Measurements from ENCODE around the gene MTCH1.

MTCH1 gene

DNA sequence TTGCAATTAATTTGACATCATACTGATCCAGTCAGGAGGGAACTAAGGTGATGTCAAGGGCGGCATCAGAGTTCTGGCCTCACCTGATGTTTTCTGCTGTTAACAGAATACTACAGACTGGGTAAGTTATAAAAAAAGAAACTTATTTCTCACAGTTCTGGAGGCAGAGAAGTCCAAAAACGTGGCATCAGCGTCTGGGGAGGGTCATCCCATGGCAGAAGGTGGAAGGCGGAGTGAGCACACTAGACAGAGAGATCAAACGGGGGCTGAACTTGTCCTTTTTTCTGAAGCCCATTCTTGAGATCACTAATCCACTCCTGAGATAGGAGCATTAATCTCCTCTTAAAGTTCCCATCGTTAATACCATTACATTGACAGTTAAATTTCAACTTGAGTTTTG lies 3.3 kb upstream of the MTCH1 start:
- no peak for DNase-seq

DNA sequence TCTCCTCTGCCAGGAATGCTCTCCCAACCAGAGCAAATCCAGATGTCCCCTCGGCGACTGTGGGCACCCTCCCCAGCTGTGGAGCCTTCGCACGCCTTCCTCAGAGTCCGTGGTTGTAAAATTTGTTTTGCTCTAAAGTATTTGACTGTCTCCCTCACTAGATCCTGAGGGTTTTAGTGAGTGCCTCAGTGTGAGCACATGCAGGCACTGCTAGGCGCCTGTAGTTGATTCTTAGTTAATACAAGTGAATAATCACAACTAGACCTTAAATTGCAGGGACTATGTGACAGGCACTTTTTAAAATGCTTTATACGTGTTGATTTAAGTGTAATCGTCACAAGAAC lies 680 bp upstream of the MTCH1 start:
- no peak for DNase-seq

DNA sequence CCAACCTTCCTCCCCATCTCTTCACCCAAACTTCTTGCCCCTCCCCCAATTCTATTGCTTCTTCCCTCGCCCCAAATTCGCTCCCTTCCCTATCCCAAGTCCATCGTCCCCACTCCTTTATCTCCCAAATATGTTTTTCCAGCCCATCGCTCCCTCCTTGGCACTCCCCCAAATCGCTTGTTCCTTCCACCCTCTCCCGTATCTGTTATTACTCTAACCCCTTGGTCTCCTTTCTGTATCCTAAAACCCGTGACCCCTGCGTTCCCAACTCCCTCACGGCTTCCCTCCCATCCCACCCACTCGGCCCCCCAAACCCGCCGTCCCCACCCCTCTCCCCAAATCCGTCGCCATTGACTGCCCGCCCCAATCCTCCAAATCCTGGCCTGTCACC lies 584 bp downstream of the MTCH1 start:
- DNase-seq = no peak

DNA sequence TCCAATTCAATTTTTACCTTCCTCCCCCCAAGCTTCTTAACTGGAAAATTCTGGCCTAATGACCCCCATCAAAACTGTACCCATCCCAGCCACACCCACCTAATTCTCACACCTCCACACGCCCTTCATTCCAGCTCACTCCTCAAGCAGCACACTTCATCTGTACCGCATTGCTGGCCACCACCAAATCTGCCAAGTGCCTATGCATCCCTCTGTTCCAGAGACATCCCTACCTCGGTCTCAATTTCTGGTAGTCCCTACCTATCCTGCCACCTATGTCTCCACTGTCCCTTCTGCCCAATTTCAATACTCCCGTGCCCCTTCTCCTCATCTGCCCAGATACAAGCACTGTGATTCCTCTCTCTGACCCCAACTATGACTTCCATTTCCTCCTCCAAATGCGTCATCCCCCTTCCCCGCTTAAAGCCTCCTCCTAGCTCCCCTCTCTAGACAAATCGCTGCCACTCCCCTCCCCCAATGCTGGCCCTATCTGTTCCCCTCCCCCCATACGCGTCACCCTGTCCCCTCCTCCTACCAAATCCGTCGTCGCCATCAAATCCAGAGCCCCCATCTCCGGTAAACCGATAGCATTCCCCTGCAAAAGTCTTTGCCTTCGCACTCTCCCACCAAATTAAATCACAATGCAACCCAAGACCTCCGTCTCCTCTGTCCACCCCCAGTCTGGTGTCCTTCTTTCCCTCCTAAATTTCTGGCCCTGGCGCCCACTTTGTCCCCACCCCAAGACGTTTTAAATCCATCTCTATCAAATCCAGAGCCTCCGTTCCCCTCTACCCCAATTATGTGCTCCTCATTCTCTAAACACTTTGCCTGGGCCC lies 1.2 kb downstream of the MTCH1 start:
- DNase-seq = peak; percentile 59

DNA sequence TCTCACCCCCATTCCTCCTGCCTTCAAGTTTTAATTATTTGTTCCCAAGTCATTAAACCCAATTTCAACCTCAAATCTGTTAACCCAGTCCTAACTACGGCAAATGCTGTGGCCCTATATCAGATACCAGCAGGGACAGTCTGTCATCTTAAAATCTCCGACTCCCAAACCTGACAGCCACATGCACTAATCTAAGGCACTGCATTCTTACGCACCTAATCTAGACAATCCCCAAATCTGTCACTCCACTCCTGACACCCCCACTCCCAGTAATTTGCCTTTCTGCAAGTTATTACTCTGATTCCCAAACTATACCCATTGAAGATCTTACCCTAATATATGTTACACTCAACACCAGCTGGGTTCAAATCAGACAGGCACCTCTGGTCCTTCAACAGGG lies 2.5 kb downstream of the MTCH1 start:
- no peak for DNase-seq

DNA sequence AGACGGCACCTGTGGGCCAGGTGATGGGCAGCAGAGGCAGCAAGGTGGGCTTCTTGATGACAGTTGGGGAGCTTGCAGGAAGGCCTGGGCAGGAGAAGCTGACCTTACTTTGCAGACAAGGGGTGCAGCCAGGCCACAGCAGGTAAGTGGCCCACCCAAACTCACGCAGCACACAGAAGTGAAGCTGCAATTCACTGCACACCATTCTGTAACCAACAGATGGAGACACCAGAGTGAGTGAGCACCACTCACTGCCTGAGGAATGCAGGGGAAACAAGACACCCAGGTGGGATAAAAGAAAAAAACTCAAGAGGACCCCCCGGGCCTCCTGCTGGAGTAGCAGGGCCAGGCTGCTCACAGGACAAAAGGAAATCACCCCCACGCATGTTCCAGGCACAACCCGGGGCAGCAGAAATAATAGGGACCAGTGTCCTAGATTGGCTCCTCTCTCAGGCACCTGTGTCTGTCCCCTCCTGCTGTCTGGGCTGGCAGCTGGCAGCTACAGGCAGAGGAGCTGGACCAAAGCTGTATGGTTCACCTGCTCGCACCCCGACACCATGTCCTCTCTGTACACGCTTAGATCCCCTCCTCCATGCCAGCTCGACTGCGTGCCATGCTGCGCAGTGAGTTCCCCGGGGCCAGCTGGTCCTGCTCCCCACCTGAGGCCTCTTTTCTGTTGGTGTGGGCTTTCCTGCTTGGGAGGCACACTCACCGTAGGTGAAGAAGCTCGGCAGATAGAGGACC lies 4.9 kb downstream of the MTCH1 start:
- DNase-seq = no peak

DNA sequence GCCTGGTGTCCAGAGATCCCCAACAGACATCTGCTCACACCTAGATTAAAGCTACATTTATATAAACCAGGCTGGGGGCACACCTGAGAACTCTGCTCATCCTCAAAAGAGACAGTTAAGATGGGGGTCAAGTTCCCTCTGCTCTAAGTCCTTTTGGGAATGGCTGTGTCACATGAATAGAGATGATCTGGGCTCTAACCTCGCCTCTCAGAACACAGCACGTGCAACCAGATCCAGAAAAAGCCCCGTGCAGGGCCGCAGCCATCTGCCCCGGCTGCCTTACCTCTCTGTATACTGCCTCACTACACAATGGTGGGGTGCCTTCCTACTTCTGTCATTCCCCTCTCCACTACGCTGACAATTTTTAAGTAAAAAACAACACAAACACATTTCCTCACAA lies 5.9 kb downstream of the MTCH1 start:
- no peak for DNase-seq

DNA sequence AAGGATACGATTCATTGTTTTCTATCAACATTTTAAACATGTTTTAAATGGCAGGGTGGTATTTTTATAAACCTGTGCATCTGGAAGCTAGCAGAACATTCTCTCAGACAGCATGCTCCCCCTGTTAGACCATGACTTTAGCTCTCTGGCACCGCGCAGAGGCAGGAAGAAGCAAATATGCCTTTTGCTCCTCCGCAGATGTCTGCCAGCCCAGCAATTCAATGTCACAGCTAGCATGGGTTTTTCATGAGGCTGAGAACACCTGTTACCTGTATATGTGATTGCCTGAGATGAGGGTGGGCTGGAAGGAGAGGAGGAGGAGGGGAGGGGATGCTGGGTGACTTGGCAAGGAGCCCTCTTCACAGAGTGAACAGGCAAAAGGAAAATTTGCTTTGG lies 6.7 kb downstream of the MTCH1 start:
- no peak for DNase-seq

DNA sequence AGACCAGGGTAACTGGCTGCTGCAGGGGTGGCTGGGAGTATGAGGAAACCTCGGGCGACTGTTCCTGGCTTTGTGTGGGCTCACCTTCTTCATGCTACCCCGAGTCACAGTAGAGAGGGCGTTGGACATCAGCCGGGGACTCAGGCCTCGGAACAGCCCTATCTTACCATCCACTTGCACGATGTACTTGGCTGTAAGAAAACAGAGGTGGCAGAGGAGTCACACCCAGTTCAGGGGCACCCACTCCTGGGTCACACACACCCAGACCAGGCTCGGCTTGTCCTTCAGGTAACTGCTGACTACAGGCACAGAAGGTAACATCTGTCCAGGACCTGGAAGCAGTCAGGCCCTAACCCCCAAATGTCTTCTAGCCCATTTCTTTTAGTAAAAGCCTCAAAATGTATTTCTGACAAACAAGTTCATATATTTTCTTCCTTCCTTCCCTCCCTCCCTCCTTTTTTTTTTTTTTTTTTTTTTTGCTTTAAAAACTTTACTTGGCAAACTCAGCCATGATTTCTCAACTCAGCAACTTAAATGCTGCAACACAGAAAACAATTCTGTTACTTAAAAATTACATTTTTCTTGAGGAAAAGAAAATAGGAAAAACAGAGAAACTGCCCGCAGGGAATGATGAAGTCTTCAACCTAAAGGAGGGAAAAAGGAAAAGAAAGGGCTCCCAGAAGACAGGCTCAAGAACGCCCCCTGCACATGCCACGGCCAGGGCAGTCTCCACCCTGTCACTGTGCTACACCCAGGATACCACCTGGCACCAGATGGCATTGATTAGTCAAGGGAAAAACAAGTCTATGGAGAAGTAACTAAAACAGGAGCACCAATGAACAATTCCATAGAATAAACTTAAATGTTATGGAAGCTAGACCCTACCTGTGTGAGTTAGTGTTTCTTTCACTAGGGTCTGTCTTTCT lies 7.3 kb downstream of the MTCH1 start:
- no peak for DNase-seq

DNA sequence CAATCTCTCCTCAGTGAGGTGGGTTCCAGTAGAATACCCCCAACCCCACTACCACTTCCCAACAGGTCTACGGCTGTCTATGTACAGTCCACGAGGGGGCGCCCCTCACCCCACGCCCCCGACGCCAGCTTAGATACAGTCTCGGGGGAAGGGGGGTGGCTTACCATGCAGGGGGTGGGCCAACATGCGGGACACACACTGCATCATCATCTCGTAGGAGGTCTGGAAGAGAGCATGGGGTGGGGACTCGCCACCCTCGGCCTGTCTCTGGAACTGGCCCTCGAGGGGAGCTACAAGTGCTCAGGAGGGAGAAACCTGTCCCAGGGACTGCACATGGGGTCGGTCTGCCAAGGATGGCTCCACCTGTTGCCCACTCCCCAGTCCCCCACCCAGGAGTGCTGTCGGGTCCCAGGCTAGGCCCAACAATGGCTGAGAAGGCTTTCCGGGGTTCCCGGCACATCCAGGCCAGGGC lies 8.5 kb downstream of the MTCH1 start:
- no peak for DNase-seq

DNA sequence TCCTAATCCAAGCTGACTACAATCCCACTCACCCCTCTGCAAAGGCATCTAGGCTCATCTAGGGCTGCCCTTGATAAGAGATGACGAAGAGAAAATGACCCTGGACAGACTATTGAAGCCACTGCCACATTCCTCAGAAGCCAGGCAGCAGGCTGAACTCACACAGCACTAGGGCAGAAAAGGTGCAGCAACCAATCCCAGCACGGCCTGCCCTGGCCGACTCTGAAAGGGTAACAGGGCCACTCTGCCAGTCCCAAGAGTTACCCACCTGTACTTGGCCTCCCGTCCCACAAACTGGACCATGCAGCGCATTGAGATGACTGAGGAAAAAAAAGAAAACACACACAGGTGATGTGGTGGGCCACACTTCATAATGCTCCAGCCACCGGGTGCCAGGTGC lies 9.1 kb downstream of the MTCH1 start:
- no peak for DNase-seq

DNA sequence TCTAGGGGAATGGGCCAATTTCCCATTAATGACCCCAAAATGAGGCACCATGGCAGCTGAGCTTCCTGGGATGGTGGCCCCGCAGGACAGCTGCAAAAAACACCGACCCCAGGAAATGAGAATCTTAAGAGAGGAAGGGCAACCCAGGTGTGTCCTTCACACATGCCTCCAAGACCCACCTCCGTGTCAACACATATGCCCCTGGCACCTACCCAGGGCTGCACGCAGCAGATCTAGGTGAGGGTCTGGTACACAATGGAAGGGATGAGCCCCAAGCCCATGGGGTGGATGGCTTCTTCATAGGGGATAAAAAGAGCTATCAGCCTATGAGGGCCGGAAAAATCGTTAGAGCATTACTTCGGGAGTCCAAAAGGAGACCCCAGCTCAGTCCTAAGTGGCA lies 9.5 kb downstream of the MTCH1 start:
- DNase-seq = no peak

DNA sequence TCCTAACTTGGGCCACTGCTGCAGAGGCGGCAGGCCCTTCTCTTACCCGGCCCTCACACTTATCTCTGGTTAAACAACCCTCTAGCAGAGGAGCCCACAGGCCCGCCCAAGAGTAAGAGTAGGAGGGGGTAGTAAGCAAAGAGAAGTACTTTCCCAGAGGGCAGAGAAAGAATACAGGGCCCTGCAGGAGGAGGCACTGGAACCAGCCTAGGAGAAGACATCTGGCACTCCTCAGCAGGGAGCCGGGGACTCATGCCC lies 10.1 kb downstream of the MTCH1 start:
- no peak for DNase-seq

DNA sequence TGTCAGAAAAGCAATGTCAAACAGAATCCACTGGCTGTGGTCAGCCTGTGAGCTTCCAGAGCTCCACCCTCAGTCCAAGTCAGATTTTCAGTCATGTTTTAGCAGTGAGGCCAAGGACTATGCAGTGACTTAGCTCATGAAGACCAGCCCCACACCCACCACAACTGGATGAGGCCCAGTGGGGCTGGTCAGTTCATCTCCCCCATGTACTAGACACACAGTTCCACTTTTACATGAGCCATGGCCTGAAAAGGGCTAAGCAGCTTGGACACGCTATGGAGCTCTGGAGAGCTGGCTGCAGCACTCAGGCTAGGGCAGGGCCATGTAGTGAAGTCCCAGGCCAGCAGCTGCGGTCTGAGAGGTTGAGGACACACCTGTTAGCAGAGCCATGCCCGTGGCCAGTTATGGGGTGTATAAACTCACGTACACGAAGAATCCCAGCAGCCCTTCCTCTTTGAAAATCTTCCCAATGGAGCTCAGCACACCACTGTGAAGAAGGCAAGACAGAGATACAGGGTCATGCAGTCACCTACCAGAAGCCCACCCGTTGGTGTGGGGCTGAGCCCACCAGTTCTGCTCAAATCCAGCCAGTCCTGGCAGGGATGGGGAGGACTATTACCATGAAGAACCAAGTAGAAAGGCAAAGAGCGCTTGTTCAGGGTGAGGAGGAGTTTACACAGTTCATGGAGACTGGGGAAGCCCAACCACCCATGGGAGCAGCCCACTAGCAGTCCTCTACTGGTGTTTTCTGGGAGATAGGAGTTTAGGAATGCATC lies 10.6 kb downstream of the MTCH1 start:
- no peak for DNase-seq

DNA sequence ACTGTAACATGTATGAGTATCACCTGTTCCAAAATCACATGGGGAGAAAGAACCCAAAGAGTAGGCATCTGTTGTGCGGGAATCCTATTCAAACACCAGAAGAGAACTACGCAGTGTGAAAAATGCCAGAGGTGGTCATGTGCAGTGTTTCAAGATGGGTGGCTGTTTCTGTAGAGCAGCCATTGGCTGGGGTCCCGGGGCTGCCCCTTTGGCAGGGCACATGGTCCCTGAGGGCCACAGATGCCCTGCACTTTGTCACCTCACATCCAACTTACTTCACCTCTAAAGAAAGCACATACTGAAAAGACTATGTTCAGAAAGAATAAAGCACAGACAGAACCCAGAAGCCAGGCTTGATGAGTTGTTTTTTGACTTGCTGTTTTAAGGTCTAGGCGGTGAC lies 12.3 kb downstream of the MTCH1 start:
- no peak for DNase-seq

DNA sequence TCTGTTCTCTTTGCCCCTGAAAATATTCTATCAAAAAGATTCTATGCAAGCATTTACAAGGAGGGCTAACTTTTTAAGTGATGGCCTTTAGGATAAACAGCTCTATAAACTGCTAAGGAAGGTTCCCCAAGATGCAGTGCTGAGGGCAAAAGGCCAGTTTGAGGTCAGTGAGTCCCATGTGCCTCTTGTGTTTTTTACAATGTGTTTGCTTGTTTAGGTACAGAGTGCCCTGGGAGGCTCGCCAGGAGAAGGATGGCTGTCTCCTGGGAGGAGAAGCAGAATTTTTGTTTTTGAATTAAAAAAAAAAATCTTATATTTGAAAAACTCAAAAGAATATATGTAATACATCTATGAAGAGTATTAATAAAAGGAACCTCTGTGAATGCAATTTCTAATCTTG lies 12.8 kb downstream of the MTCH1 start:
- no peak for DNase-seq

DNA sequence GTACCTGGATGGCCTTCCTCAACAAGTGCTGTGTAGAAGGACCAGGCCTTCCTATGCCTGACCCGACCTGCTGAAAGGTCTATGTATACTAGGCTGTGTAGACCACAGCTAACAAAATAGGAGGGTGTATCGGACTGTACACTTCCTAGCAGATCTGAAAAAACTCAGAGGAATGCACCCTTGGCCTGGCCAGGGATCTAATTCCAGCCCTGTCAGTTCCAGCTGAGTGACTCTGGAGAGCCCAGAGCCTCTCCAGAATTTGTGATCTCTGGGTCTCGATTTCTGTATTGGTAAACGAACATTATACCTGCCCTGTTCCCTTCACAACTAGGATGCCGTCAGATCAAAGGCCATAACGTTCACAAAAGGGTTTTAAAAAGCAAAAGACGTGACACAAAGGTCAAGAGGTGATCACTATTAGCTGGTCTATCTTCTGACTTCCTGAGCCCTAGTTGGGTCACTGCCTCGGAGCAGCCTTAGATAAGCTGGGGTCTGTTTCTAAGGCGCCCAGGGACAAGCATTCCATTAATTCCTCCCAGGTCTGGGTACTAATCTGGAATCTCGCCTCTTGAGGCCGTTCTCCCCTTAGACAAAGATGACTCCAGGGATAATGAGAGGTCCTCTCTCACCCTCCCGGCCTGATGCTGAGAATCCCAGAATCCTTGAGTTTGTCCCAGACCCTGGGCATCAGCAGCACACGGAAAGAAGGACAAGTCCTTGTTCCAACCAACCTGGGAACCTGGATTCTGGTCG lies 13.9 kb downstream of the MTCH1 start:
- DNase-seq = no peak

DNA sequence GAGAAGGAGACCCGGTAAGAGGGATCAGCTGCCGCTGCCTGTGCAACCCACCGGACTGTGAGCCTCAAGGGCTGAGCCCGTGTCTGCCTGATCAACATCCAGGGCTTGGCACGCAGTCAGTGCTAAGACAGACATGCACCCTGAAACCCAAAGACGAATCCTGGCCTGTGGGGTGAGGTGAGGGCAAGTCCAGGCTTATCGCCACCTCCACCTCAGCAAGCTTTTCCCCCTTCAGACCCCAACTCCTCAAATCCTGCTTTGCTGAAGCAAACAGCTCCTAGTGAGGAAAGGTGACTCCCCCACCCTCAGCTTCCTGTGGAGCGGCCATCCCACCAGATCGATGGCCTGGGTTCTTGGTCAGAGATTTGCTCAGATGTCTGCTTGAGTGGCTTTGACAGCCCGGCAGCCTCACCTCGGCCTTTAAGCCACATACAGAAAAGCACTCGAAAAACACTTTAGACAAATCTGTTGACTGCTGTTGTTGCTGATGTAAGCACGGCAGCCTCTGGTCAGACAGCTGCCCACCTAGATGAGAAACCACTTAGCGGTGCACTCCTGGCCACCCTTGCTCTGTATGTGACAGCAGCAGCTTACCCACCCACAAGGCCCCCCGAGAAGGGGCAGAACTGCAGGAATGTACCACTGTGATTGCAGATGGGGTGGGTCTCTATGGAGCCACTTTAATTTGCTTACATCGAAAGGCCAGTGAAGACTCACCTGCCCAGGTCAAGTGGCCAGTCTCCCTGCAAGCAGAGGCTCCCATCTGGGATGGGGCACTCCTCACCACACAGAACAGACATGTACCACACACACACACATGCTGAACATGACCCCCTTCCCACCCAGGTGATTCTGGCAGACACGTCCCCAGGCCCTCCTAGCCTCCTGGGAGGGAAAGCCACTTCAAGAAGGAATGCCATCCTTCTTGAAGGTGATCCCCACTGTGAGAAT lies 14.8 kb downstream of the MTCH1 start:
- DNase-seq = no peak

DNA sequence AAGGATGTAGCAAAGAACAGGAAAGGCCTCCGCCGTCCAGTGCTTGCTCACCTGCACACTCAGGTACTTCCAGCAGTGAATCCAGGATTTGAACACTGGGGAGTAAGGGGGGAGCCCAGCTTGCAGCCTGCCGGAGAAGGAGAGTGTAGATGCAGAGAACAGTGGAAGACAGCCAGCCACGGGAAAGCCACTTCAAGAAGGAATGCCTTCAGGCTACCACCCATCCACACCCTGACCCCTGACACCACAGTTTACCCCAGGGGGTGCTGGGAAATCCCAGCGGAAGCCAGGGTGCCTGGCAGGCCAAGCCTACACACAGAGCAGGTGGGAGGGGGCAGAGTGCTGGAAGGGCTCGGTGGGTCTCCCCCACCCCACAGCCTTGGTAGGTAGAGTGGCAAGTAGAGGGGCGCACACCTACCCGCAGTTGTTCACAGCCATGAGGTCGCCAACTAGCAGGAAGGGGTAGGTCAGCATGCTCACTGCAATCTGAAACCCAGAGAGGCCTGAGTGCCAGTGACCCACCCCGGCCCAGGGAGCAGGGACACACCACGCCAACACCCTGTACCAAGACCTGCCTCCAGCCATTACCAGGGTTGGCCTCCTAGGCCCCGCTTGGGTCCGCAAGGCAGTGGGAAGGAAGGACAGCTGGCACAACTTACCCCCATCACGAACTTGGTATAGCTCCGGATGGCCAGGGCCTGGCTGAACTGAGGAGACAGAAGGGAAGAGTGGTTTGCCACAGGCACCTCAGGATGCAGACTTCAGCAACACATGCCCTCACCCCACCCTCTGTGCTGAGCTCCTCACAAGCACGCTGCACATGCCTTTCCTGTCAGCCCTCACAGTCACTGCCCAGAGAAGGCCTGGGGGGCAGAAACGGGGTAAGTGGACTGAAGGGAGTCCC lies 15.8 kb downstream of the MTCH1 start:
- no peak for DNase-seq

DNA sequence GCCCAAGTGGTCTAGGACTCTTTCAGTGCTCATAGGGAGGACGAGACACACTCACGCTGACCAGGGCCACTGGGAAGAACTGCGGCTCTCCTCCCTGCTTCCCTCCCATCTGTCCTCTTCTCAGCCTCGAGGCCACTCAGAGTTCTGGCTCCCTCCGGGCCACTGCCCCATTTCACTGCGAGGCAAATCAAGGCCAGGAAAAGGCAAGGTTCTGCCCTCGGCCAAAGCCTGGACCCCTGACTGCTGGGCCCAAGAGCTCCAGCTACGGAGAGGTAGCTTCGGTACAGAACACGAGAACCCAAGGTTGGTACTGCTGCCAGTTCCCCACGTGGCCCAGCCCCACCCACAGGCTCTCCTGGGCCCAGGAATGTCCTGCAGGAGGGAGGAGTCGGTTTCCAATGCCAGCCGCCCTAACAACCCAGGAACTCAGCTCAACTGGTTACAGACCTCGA lies 16.7 kb downstream of the MTCH1 start:
- no peak for DNase-seq
